ENCODE results near the gene RCOR2.

The RCOR2 gene

DNA sequence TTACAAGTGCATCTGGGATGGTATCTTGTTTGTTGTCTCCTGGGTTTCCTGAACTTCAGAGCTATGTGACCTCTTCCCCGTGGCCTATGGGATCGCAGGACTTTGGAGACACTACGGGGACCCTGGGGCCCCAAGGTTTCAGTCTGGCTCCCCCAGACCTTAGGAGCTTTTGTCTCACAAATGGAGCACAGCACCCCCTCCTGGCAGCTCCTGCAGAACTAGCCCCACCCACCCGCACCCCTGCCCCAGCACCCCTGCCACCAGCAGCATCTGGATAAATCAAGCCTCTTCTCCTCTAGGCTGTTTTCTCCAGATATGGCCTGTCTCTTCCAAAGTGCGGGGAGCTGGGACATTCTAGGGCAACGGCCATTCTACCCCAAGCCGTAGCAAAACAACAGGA, 10.4 kb downstream of the RCOR2 start:
- peak; percentile 50 to 56 for DNase-seq

GRCh38 chr11:63906087-63906486, 10.9 kb downstream of the RCOR2 start:
- DNase-seq, result no peak

DNA sequence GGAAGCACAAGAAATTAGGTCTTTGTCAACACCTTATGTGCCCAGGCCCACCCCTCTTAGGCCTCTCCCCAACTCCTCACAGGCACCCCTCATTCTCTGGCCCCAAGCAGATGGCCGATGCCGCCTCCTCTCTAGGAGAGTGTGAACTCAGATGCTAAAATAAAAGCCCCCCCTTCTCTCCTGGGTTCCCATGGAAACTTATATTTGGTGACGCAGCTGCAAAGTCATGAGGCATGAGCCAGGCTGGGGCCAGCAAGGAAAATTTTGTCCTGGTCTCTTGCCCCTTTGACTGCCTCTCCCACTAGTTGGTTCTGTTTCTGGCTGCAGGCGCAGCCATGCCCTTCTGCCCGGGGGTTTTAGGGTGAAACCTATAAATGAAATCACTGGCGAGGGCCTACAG, 11.8 kb downstream of the RCOR2 start:
- DNase-seq, result no peak

- no peak for DNase-seq
Measured at GRCh38 chr11:63904743-63905142, 12.2 kb downstream of the RCOR2 start.

DNA sequence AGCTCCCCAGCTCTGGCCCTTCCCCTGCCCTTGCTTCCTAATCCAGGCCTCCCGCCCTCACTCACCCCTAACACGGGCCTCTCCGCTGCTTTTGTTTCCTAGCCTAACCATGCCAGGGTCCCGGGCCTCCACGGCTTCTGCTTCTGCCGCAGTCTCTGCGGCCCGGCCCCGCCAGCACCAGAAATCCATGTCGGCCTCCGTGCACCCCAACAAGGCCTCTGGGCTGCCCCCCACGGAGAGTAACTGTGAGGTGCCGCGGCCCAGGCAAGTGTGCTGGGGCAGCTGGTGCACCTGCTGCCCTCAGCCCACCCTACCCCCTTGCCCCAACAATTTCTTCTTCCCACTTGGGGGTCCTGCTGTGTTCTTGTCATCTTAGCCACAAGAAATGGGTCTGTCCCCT, 13.1 kb downstream of the RCOR2 start:
- DNase-seq, result no peak

- DNase-seq, result no peak
Measured at GRCh38 chr11:63901660-63902059, 15.3 kb downstream of the RCOR2 start.

GRCh38 chr11:63897459-63898146, 19.4 kb downstream of the RCOR2 start:
- DNase-seq, result no peak

GRCh38 chr11:63896071-63896470, 20.9 kb downstream of the RCOR2 start:
- no peak for DNase-seq

- no peak for DNase-seq
Measured at GRCh38 chr11:63893355-63893754, 23.6 kb downstream of the RCOR2 start.

DNA sequence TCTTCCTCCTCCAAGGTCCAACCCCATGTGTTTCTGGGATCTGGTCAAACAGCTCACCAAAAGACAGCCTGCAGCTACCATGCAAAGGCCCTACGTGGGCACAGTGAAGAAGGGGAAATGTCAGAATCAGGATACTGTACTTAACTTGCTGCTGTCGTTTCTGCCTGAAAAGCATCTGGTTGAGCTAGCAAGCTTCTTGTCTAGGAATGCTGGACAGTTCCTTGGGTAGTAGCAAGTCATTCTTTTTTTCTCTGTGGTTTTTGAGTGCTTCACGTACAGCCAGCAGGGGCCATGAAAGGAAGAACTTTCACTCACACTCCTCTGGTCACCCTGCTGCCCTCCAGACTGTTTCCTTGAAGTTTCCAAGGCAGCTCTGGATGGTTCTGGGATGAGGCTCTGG, 24.7 kb downstream of the RCOR2 start:
- no peak for DNase-seq

- no peak for DNase-seq
Measured at GRCh38 chr11:63890368-63890767, 26.6 kb downstream of the RCOR2 start.

DNA sequence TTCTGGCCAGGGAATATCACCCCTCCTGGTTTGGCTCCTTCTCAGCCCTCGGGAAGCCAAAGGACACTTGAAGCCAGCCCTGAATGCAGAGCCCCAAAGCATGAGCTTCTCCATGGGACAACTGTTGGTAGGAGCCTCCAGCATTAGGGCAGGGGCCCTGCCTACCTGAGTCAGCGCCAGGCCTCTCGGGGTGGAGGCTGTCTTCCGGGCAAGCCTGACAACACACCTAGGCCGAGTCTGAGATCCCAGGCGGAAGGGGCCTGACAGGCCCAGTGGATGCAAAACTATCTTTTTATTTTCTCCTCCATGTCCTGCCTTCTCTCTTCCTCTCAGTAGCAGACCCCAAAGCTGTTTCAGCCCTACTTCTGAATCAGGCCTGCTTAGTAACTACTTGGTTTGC, 27.6 kb downstream of the RCOR2 start:
- DNase-seq, result no peak

DNA sequence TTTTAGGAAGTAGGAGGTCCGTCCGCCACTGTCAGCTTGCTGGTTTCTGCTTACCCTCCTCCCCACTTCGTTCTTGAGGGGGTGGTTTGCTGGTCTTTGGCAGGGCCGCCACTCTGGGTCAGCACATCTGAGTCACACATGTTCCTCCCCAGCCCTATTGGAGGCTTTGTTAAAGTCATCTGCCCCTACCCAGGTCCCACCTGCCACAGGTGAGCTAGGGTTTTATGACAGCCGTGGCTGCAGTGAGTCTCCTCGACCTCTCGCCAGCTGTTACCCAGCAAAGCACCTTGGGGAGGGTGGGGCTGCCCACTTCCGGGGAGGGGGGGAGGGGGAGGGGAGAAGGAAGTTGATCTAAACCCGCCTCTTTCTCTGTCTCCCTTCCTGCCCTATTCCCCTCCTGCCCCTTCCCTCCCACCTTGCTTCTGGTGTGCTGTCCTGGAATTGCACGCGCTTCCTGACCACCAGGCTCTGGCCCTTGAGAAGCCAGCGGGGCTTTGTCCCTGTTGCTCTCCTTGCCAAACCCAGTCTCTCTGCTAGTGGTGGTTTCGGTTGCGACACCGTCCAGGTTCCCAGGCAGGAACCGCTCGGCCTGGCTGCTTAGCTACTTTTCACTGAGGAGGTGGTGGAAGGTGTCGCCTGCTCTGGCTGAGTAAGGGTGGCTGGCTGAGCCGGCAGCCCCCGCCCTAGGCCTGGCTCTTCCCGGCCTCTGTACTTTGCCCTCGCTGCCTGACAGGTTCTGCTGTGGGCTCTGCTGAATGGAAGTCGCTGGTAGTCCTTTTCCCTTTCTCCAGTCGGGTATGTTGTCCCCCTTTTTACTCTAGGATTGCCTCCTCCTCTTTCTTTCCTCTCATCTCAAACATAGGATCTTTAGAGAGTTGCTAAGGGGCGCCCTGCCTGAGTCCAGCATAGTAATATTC, 28.5 kb downstream of the RCOR2 start:
- peak; percentile 66 to 70 for DNase-seq

- DNase-seq, result no peak
Measured at GRCh38 chr11:63887386-63887999, 29.5 kb downstream of the RCOR2 start.

DNA sequence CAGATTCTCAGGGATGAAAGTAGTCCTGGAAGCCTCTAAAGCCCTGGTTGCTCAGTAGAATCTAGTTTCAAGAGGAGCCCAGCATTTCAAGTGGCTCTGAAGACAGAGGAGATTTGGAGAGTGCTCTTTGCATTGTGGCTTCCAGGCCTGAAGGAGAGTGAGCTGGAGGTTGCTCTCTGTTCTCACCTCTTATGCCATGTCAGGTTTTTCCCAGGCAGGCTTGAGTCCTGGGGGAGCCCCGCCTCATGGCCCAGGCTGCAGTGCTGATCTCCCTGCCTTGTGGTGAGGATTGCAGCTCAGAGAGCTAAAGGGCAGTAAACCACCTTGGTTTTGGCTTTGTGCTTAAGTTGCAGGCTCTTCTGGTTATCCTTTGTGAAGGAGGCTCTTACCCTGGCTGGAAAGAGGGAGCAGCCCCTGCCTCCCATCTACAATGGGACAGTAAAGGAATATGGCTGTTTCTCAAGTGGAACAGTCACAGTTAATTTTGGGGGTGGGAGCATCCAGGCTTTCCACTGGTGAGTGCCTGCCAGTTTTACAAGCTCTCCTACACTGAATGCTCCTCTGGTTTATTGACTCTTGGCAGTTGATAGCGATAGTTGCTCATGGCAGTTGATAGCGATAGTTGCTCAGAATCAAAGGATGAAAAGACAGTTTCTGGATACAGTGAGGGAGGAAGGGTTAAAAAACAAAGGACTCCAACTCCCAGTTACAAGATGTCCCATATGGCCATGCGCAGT, 32.6 kb downstream of the RCOR2 start:
- DNase-seq, result no peak

GRCh38 chr11:63883791-63884190, 33.2 kb downstream of the RCOR2 start:
- DNase-seq, result no peak

DNA sequence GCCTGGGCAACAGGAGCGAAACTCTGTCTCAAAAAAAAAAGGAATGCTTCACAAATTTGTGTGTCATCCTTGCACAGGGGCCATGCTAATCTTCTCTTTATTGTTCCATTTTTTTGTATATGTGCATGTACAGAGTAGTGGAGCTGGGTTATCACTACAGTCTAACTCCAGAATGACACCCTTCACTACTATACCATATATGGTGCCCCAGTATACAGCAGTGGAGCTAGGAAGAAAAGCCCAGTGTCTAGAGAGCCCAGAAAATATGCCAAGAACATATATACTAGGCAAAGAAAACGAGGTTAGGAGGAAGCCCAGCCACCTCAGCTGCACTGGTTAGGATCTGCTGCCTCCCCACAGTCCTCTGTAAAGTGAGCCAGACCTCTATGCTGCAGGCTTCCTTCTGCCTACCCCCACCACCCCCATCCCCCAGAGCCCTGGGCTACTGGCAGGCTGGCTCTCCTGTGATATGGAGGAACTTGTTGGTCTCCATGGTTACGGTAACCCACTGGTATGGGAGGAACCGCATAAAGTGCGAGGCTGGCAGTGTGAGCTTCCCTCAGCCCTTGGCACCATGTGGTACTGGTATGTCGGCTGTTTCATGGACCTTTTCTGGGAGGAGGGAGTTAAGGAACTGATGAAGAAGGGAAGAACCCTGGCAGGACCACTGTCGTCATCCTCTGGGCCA, 34.3 kb downstream of the RCOR2 start:
- DNase-seq, result no peak

DNA sequence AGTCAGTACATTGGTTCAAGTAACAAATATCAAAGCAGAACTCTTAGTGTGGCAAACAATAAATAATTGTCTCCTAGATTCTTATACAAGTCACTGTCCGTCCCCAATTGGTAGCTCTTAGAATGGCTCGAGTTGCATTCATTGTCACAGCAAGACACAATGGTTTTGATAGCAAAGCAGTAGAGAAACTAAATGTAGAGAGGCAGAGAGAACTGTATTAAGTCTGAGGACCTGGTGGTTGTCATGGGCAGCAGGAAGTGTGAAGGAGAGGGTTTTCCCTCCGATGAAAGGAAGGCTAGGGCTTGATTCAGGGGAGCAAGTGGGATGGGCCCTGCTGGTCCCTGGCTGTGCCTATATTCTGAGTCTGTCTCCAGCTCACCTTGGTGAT, 36.6 kb downstream of the RCOR2 start:
- no peak for DNase-seq

DNA sequence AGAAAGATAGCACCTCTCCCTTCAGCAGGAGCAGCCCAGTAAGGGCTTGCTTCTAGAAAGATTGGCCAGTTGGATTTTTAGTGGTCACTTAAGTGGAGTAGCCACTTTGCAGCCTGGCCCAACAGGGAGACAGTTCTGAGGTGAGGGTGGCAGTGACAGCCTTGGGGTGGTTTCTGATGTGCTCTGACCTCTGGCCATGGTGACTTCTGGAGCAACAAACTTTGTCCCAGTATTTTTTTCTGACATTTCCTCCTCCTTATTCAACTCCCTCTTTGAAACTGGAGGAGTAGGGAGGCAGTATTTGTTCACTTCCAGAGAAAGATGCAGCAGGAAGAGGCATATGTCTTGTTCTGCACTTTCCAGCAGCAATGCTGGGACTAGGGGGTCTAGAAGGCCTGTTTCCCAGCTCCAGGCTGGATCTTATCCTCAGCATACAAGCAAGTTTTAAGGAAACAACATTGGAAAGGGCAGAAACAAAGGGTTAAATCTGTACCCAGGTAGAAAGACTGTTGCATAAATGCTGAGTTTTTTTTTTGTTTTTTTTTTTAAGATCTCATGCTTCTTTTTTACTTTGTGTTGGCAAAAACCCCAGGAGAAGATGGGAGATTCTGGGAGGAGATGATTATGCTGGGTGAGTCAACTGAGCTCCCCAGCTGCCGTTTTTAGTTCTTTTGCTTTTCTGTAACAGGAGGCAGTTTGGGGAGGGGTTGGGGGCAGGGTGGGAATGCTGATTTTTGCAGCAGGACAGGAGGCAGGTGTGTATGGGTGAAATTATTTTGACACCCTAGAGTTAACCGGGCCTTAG, 37.2 kb downstream of the RCOR2 start:
- DNase-seq, result no peak

DNA sequence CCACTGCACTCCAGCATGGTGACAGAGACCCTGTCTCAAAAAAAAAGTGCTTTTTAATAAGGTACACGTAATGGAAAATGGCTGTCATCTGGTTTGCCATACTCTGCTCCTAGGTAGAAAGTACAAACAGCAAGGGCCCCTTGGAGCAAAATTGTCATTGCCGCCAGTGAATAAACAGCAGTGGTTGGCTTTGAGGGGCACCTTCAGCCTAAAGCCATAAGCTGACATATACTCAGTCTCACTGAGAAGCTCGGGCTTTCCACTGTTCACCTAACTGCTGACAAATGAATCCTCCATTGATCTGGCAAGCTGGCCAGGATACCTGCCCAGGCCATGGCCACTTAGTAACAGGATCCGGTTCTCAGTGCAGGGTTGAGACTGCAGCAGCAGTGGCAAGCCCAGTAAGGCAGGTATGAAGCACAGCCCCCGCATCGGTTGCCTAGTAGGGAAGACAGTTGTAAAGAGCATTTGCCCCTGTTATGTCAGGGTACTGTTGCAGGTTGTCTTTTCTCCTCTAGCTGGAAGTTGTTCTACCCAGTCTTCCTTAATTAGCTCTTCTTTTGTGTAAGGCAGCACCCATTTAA, 39.2 kb downstream of the RCOR2 start:
- no peak for DNase-seq

DNA sequence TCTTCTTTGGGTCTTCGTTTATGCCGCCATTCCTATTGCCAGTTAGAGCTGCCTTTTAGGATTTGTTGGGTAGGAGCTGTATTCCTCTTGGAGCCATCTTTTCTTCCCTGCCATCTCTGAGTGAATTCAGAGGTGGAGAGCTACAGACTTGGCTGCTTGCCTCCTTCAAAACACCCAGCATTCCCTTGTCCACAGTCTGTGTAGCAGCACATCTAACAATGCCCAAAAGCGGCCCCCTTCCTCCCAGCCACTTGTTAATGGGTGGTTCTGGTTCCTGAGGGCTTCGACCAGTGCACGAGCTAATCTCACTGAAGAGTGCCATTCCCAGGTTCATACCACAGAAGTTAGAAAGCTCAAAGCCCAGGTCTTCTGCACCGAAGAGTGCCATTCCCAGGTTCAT, 40.3 kb downstream of the RCOR2 start:
- DNase-seq, result no peak

Measured in activated CD4-positive, alpha-beta T cell treated with anti-CD3 and anti-CD28 coated beads for 4 hours (primary cell).